CD14-positive monocyte (primary cell): ENCODE measurements around the gene PLCB1. TPM values are rescaled to one million over a fixed set of nuclear protein-coding genes. Genes with fewer than 3 reads are reported as not detected.
"Not testable (repeated sequence)": the region's sequence is repeated elsewhere in the genome, so short reads cannot be mapped to it uniquely, and the experiment has no call there.

ENCODE experiments used
- DNase-seq, 3 donors: peaks; one replicate each; pipeline ENCODE4 v3.0.0-alpha.2; 2011 to 2022
- H2AFZ ChIP-seq: 2 replicates; pipeline ENCODE4 v1.6.0; 2012; ENCODE audit warnings: mild to moderate bottlenecking, low read depth, low read length, inconsistent platforms; ENCODE audit not compliant: insufficient read depth, poor library complexity, severe bottlenecking
- H3K27ac ChIP-seq, 2 donors: 1 replicate in 1 of 2; 2 replicates in 1 of 2; pipeline ENCODE4 v1.5.1; 2012 to 2013; ENCODE audit warnings: low read length in 2 of 2, control low read depth in 1 of 2, inconsistent platforms in 1 of 2, low read depth in 1 of 2, mild to moderate bottlenecking in 1 of 2
- H3K27me3 ChIP-seq, 2 donors: one replicate each; pipeline versions ENCODE4 v1.6.0 to v1.6.1; 2011 to 2013; ENCODE audit warnings: low read length in 2 of 2; ENCODE audit not compliant: control insufficient read depth in 2 of 2, insufficient read depth in 2 of 2
- H3K36me3 ChIP-seq, 2 donors: replicated peaks in 1 of 2; 1 replicate in 1 of 2; 2 replicates in 1 of 2; pipeline versions ENCODE4 v1.5.1 to v1.6.1; 2012 to 2013; ENCODE audit warnings: low read length in 2 of 2, control low read depth in 1 of 2, inconsistent platforms in 1 of 2, mild to moderate bottlenecking in 1 of 2; ENCODE audit not compliant: insufficient read depth in 2 of 2, control insufficient read depth in 1 of 2
- H3K4me1 ChIP-seq, 2 donors: 1 replicate in 1 of 2; 2 replicates in 1 of 2; pipeline versions ENCODE4 v1.5.1 to v1.6.1; 2012 to 2013; ENCODE audit warnings: low read length in 2 of 2, control low read depth in 1 of 2, inconsistent platforms in 1 of 2, mild to moderate bottlenecking in 1 of 2, moderate library complexity in 1 of 2; ENCODE audit not compliant: insufficient read depth in 2 of 2, control insufficient read depth in 1 of 2
- H3K4me2 ChIP-seq: replicated peaks from 2 replicates; pipeline ENCODE3; 2012; ENCODE audit warnings: low read length, moderate library complexity, mild to moderate bottlenecking; ENCODE audit not compliant: poor library complexity, severe bottlenecking; ENCODE audit errors: extremely low read depth
- H3K4me3 ChIP-seq, 3 experiments: fragments of 200-600 bp in 1 of 3; sonication (generic) in 1 of 3; replicated peaks in 1 of 3; 1 replicate in 2 of 3; 2 replicates in 1 of 3; pipeline ENCODE4 v1.5.1; 2011 to 2013; ENCODE audit warnings: low read length in 3 of 3, mild to moderate bottlenecking in 3 of 3, control low read depth in 2 of 3, low read depth in 2 of 3, inconsistent platforms in 1 of 3, moderate library complexity in 1 of 3
- H3K79me2 ChIP-seq: 2 replicates; pipeline ENCODE4 v1.6.0; 2012; ENCODE audit warnings: mild to moderate bottlenecking, control low read depth, inconsistent platforms, low read length, moderate library complexity; ENCODE audit not compliant: insufficient read depth
- H3K9ac ChIP-seq: 2 replicates; pipeline ENCODE4 v1.6.0; 2017; ENCODE audit warnings: low read length, mild to moderate bottlenecking; ENCODE audit not compliant: insufficient read depth, poor library complexity, severe bottlenecking
- H3K9me3 ChIP-seq, 2 donors: replicated peaks in 1 of 2; 1 replicate in 1 of 2; 2 replicates in 1 of 2; pipeline versions ENCODE4 v1.5.1 to v1.6.1; 2012 to 2013; ENCODE audit warnings: low read length in 2 of 2, control low read depth in 1 of 2; ENCODE audit not compliant: control insufficient read depth in 1 of 2, insufficient read depth in 1 of 2
- H4K20me1 ChIP-seq: 2 replicates; pipeline ENCODE4 v1.6.0; 2012; ENCODE audit warnings: mild to moderate bottlenecking, low read length, control low read depth, moderate library complexity; ENCODE audit not compliant: insufficient read depth
- H3K27ac Mint-ChIP-seq, 7 donors: one replicate each; pipeline ENCODE4 v1.8.0; 2020; ENCODE audit warnings: mild to moderate bottlenecking in 7 of 7, mixed read lengths in 7 of 7, moderate library complexity in 6 of 7, inconsistent platforms in 2 of 7
- H3K27me3 Mint-ChIP-seq, 3 donors: one replicate each; pipeline ENCODE4 v1.8.0; 2021 to 2022; ENCODE audit warnings: low read depth in 3 of 3, mild to moderate bottlenecking in 3 of 3, mixed read lengths in 3 of 3, moderate library complexity in 3 of 3, inconsistent platforms in 1 of 3
- H3K36me3 Mint-ChIP-seq, 2 donors: one replicate each; pipeline ENCODE4 v1.8.0; 2020; ENCODE audit warnings: mixed read lengths in 2 of 2, inconsistent platforms in 1 of 2, mild to moderate bottlenecking in 1 of 2
- H3K4me1 Mint-ChIP-seq: one replicate; pipeline ENCODE4 v1.8.0; 2020; ENCODE audit warnings: mild to moderate bottlenecking, mixed read lengths
- H3K4me3 Mint-ChIP-seq, 2 donors: one replicate each; pipeline ENCODE4 v1.8.0; 2020; ENCODE audit warnings: mild to moderate bottlenecking in 2 of 2, mixed read lengths in 2 of 2, moderate library complexity in 1 of 2
- H3K9me3 Mint-ChIP-seq, 7 donors: one replicate each; pipeline ENCODE4 v1.8.0; 2020 to 2022; ENCODE audit warnings: mixed read lengths in 7 of 7, mild to moderate bottlenecking in 6 of 7, moderate library complexity in 6 of 7, inconsistent platforms in 2 of 7
- WGBS: methylation state at CpG from one replicate; pipeline ENCODE4 v1.1.5; 2013; ENCODE audit warnings: missing lambda C conversion rate; ENCODE audit not compliant: insufficient coverage; 5-methylcytosine and 5-hydroxymethylcytosine counted together
- intact Hi-C, 2 donors: fragments of 100-400 bp; cut with micrococcal nuclease; formaldehyde crosslinking; loops; one replicate each; pipeline versions ENCODE4 v1.15.0 to v1.15.1; 2023
- polyA plus RNA-seq, 3 donors: library from polyadenylated mRNA; depleted of rRNA in 1 of 3; unstranded in 2 of 3; stranded (reverse) in 1 of 3; fragments of 300-500 nt in 2 of 3; fragments of >200 nt in 1 of 3; fragmentation: Illumina TruSeq in 2 of 3; gene quantifications; 1 replicate in 2 of 3; 2 replicates in 1 of 3; pipeline ENCODE4 v1.2.3, GENCODE V29; 2012 to 2021
- TF ChIP-seq, protein P1 (sequence below): fragments of 200-600 bp; IDR thresholded peaks from one replicate; pipeline ENCODE4 v1.8.0; 2022; ENCODE audit warnings: antibody characterized with exemption, mild to moderate bottlenecking

The PLCB1 gene
- polyA plus RNA-seq, 3 donors, result 8.6 to 16.4 (median 13.2) TPM

DNA sequence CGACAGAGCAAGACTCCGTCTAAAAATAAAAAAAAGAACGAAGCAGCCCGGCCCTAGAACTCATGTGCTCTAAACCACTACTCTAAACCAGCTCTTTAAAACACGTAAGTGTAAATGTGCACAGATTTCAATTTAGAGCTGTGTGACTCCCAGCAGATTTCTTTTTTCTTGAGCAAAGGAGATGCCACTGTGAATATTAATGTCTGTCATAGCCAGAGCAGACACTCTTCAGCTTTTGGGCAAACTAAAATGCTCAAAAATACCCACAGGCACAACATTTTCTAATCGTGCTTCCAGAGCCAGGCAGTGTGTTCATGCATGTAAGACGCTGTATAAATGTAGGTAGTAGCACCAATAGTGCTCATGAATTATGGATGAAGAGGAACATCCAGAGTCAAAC is 717.9 kb downstream of the PLCB1 start:
- H3K4me3 ChIP-seq, result no peak overlapping the region
- no peak for DNase-seq
- no peak overlapping the region for H3K27ac Mint-ChIP-seq
- no peak overlapping the region for H3K4me3 Mint-ChIP-seq
- H3K9me3 Mint-ChIP-seq, result no peaks in the 10 kb centered on the region
- H3K9me3 ChIP-seq, result no peaks in the 10 kb centered on the region
- intact Hi-C loops, result no loop called here
- H3K27me3 ChIP-seq, result no peaks in the 10 kb centered on the region
- no peak overlapping the region for H3K27ac ChIP-seq
- no peaks in the 10 kb centered on the region for H3K27me3 Mint-ChIP-seq
- H3K79me2 ChIP-seq, result no peaks in the 10 kb centered on the region
- TF ChIP-seq, protein P1, sequence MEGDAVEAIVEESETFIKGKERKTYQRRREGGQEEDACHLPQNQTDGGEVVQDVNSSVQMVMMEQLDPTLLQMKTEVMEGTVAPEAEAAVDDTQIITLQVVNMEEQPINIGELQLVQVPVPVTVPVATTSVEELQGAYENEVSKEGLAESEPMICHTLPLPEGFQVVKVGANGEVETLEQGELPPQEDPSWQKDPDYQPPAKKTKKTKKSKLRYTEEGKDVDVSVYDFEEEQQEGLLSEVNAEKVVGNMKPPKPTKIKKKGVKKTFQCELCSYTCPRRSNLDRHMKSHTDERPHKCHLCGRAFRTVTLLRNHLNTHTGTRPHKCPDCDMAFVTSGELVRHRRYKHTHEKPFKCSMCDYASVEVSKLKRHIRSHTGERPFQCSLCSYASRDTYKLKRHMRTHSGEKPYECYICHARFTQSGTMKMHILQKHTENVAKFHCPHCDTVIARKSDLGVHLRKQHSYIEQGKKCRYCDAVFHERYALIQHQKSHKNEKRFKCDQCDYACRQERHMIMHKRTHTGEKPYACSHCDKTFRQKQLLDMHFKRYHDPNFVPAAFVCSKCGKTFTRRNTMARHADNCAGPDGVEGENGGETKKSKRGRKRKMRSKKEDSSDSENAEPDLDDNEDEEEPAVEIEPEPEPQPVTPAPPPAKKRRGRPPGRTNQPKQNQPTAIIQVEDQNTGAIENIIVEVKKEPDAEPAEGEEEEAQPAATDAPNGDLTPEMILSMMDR, result no peak
- H2AFZ ChIP-seq, result no peak overlapping the region
- no peaks in the 10 kb centered on the region for H3K36me3 ChIP-seq
- H3K4me1 ChIP-seq, result no peaks in the 10 kb centered on the region
- H3K4me1 Mint-ChIP-seq, result no peaks in the 10 kb centered on the region
- H4K20me1 ChIP-seq, result no peaks in the 10 kb centered on the region
- peaks cover 0 to 4% of the 10 kb centered on the region in 2 donors for H3K36me3 Mint-ChIP-seq
- 93% methylated on average over 2 of the region's 7 CpGs for WGBS
- H3K9ac ChIP-seq, result no peak overlapping the region
- H3K4me2 ChIP-seq, result no peak overlapping the region

DNA sequence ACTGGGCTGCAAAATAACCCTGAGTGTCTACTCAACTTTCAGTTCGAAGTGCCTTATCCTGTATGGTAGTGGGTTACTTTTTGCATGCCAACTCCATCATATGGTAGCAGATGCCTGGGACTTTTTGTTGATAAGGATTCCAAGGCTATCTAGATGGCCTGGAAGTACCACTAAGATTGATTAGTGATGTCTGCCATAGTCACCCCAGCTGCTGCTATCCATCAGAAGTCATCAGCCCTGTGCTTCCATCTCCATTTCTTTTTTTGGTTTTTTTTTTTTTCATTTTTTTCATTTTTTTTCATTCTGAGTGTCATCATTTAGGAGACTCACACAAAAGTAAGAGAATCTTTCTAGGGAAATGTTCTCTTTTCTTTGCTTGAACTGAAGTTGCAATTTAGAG is 719.4 kb downstream of the PLCB1 start:
- H3K9me3 Mint-ChIP-seq, result no peaks in the 10 kb centered on the region
- intact Hi-C loops, result no loop called here
- H3K27ac Mint-ChIP-seq, result no peak overlapping the region
- no peak for DNase-seq
- H3K27ac ChIP-seq, result no peak overlapping the region
- H3K4me1 Mint-ChIP-seq, result no peaks in the 10 kb centered on the region
- H3K36me3 Mint-ChIP-seq, result peaks cover 0 to 4% of the 10 kb centered on the region in 2 donors
- H3K4me3 Mint-ChIP-seq, result no peak overlapping the region
- no peaks in the 10 kb centered on the region for H3K27me3 Mint-ChIP-seq
- H3K4me3 ChIP-seq, result no peak overlapping the region
- H3K36me3 ChIP-seq, result no peaks in the 10 kb centered on the region
- no peak overlapping the region for H2AFZ ChIP-seq
- no peak overlapping the region for H3K4me2 ChIP-seq
- 100% methylated on average over 1 of the region's 1 CpG for WGBS
- no peaks in the 10 kb centered on the region for H3K27me3 ChIP-seq
- no peaks in the 10 kb centered on the region for H3K4me1 ChIP-seq
- H3K9me3 ChIP-seq, result no peaks in the 10 kb centered on the region
- TF ChIP-seq, protein P1, result no peak
- H3K79me2 ChIP-seq, result no peaks in the 10 kb centered on the region
- H4K20me1 ChIP-seq, result no peaks in the 10 kb centered on the region
- no peak overlapping the region for H3K9ac ChIP-seq

DNA sequence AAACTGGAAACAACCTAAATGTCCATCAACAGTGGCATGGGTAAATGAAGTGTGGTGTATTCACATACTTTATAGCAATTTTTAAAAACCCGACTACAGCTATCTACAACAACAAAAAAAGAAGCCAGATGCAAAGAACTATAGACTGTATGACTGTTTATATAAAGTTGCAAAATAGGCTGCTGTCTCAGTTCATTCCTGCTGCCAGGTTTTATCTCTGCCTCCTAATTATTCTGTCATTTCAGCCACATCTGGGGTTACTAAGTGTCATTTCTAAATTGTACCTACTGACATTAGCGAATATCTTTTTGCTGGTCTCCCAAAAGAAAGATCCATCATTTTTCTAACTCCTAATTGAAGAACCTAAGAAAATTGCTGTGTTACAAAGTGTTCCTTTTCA is 719.9 kb downstream of the PLCB1 start:
- H3K9ac ChIP-seq, H3K4me1 ChIP-seq, H3K4me3 Mint-ChIP-seq, H3K36me3 Mint-ChIP-seq, H3K9me3 Mint-ChIP-seq, H3K27ac ChIP-seq, intact Hi-C loops, H3K9me3 ChIP-seq, H3K4me1 Mint-ChIP-seq, DNase-seq, H3K79me2 ChIP-seq, H3K27me3 ChIP-seq, H3K27me3 Mint-ChIP-seq, H4K20me1 ChIP-seq, H2AFZ ChIP-seq, H3K4me2 ChIP-seq, H3K27ac Mint-ChIP-seq, H3K4me3 ChIP-seq, H3K36me3 ChIP-seq: not testable (repeated sequence)
- no CpG with 5 or more reads among the region's 2 CpGs for WGBS

DNA sequence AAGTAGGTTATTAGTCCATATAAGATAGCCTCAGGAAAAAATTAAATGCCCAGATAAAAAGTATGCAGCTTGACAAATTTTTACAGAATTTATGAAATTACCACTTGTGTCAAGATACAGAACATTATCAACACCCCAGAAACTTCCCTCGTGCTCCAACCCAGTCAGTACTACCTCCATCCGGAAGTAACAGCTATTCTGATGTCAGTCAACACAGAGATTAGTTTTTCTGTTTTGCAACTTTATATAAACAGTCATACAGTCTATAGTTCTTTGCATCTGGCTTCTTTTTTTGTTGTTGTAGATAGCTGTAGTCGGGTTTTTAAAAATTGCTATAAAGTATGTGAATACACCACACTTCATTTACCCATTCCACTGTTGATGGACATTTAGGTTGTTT is 721.1 kb downstream of the PLCB1 start:
- H3K36me3 ChIP-seq, H3K4me1 ChIP-seq, H3K9ac ChIP-seq, H3K36me3 Mint-ChIP-seq, H3K27me3 Mint-ChIP-seq, H3K27me3 ChIP-seq, H3K4me2 ChIP-seq, H3K4me3 ChIP-seq, H3K9me3 Mint-ChIP-seq, DNase-seq, intact Hi-C loops, H3K27ac ChIP-seq, H2AFZ ChIP-seq, H3K4me1 Mint-ChIP-seq, H4K20me1 ChIP-seq, H3K27ac Mint-ChIP-seq, H3K79me2 ChIP-seq, H3K4me3 Mint-ChIP-seq, H3K9me3 ChIP-seq: not testable (repeated sequence)
- no CpG with 5 or more reads among the region's 3 CpGs for WGBS
